Omental fat pad (tissue), 4 donors: Measurements from ENCODE around the gene FUBP3. TPM values are rescaled to one million over a fixed set of nuclear protein-coding genes. Genes with fewer than 3 reads are reported as not detected.

Source experiments
- ATAC-seq: fragments of 150-250 bp; one replicate; pipeline ENCODE4 v1.9.1; 2016; ENCODE audit warnings: mild to moderate bottlenecking, moderate library complexity; ENCODE audit not compliant: low FRiP score
- DNase-seq: peaks from one replicate; pipeline ENCODE4 v3.0.0-alpha.2; 2019; ENCODE audit warnings: low spot score
- total RNA-seq, 4 donors: library from RNA; depleted of rRNA; stranded (reverse); fragments of >200 nt; gene quantifications; one replicate each; pipeline ENCODE4 v1.1.0, GENCODE V29; 2016
- TF ChIP-seq, protein P1 (sequence below), 3 donors: fragments of 450-650 bp; IDR thresholded peaks; one replicate each; pipeline ENCODE4 v1.5.1; 2016 to 2017; ENCODE audit warnings: antibody characterized with exemption in 3 of 3, mild to moderate bottlenecking in 3 of 3, moderate library complexity in 2 of 3

FUBP3 gene
- total RNA-seq, 4 donors from 2014 or later = 29.7 to 46.3 (median 37.9) TPM

GRCh38 chr9:130575514-130575913, 3.9 kb upstream of the FUBP3 start:
- TF ChIP-seq, protein P1, sequence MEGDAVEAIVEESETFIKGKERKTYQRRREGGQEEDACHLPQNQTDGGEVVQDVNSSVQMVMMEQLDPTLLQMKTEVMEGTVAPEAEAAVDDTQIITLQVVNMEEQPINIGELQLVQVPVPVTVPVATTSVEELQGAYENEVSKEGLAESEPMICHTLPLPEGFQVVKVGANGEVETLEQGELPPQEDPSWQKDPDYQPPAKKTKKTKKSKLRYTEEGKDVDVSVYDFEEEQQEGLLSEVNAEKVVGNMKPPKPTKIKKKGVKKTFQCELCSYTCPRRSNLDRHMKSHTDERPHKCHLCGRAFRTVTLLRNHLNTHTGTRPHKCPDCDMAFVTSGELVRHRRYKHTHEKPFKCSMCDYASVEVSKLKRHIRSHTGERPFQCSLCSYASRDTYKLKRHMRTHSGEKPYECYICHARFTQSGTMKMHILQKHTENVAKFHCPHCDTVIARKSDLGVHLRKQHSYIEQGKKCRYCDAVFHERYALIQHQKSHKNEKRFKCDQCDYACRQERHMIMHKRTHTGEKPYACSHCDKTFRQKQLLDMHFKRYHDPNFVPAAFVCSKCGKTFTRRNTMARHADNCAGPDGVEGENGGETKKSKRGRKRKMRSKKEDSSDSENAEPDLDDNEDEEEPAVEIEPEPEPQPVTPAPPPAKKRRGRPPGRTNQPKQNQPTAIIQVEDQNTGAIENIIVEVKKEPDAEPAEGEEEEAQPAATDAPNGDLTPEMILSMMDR (IDR thresholded peaks at IDR 0.05) = no peak
- DNase-seq (no peak), ATAC-seq (no peak)

DNA sequence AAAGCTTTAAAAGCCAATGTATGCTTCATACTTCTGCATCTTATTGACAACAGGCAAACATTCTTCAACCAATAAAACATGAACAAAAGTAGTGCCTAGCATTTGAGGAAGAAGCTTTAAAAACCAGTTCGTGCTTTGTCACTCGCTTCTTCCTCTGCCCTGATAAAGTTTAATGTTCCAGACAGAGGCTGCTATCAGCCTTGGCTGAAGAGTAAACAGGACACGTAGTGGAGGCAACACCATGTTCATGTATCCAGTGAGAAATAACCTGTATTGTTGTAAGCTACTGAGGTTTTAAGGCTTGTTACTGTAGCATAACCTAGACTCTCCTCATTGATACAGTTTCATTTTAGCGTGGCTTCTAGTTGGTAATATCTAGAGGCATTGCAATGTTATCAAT, 3.2 kb upstream of the FUBP3 start:
- ATAC-seq (no peak), DNase-seq (no peak)
- TF ChIP-seq, protein P1 (IDR thresholded peaks at IDR 0.05) = no peak

- ATAC-seq (peak; percentile 29), DNase-seq (no peak)
- TF ChIP-seq, protein P1 (IDR thresholded peaks at IDR 0.05) = no peak
Observed at GRCh38 chr9:130579738-130580463, 524 bp downstream of the FUBP3 start.

- DNase-seq (no peak), ATAC-seq (no peak)
- TF ChIP-seq, protein P1 (IDR thresholded peaks at IDR 0.05) = no peak
Observed at GRCh38 chr9:130581766-130582165, 2.4 kb downstream of the FUBP3 start.

GRCh38 chr9:130583271-130583670, 3.9 kb downstream of the FUBP3 start:
- no peak for DNase-seq
- ATAC-seq = no peak
- TF ChIP-seq, protein P1 (IDR thresholded peaks at IDR 0.05) = no peak

DNA sequence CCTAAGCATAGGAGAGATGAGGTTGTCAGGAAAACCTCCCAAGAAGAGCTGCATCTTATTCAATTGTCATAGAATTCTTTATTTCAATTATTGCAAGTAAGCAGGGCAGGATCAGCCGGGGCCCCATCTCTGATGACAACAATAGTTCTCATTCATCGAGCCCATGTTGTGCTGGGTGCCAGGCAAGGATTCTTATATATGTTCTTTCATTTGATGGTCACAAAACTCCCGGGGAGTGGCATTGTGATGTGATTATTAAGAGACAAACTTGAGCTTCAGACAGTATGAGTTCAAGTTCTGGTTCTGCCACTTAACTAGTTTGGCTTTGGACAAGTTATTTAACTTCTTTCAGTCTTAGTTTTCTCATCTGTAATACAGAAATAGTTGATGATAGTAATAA, 8.5 kb downstream of the FUBP3 start:
- TF ChIP-seq, protein P1 (IDR thresholded peaks at IDR 0.05) = no peak
- ATAC-seq = no peak

DNA sequence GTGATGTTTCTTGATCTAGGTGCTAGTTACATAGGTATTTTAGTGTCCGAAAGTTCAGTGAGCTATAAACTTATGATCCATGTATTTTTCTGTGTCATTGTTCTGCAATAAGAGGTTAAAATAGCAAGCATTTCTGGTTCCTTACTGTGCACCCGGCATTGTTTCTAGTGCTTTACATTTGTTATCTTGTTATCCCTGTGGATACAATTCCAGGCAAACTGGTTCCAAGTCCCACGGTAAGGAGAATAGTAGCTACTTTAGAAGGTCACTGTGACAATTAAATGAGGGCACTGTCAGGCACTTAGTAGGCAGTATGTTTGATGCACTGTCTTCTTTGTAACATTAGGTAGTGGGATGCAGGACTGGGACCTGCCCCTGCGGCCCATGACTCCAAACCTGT, 9.0 kb downstream of the FUBP3 start:
- ATAC-seq (no peak), DNase-seq (no peak)
- TF ChIP-seq, protein P1 (IDR thresholded peaks at IDR 0.05) = no peak

More for the DNA sequence above, 8.5 kb downstream of the FUBP3 start:
- no peak for DNase-seq
